Type B pancreatic cell (in vitro differentiated cells): ENCODE measurements around the gene SERPINA3. TPM values are rescaled to one million over a fixed set of nuclear protein-coding genes. Genes with fewer than 3 reads are reported as not detected.

Source experiments
- DNase-seq: peaks from one replicate; pipeline ENCODE4 v3.0.0; 2021; ENCODE audit warnings: mixed read lengths; ENCODE audit not compliant: unreplicated experiment; ENCODE audit errors: extremely low spot score
- H3K27ac Mint-ChIP-seq: 2 replicates; pipeline ENCODE4 v1.8.0; 2021; ENCODE audit warnings: mild to moderate bottlenecking, mixed read lengths
- H3K27me3 Mint-ChIP-seq: 2 replicates; pipeline ENCODE4 v1.8.0; 2021; ENCODE audit warnings: mixed read lengths
- H3K36me3 Mint-ChIP-seq: 2 replicates; pipeline ENCODE4 v1.8.0; 2021; ENCODE audit warnings: mixed read lengths
- H3K4me1 Mint-ChIP-seq: one replicate; pipeline ENCODE4 v1.8.0; 2021; ENCODE audit warnings: mixed read lengths; ENCODE audit not compliant: unreplicated experiment
- H3K4me3 Mint-ChIP-seq: 2 replicates; pipeline ENCODE4 v1.8.0; 2021; ENCODE audit warnings: mild to moderate bottlenecking, mixed read lengths
- H3K9me3 Mint-ChIP-seq: 2 replicates; pipeline ENCODE4 v1.8.0; 2021; ENCODE audit warnings: mixed read lengths
- CTCF ChIP-seq: fragments of 200-600 bp; sonication (generic); conservative IDR thresholded peaks from 2 replicates; pipeline ENCODE4 v1.5.0; 2021; ENCODE audit warnings: antibody characterized with exemption, mild to moderate bottlenecking
- total RNA-seq: library from RNA; stranded (reverse); gene quantifications from 2 replicates; pipeline ENCODE4 v1.2.1, GENCODE V29; 2021; ENCODE audit warnings: low replicate concordance

SERPINA3 gene
- total RNA-seq, 1 donor from 2014 or later, result 7.1 TPM

DNA sequence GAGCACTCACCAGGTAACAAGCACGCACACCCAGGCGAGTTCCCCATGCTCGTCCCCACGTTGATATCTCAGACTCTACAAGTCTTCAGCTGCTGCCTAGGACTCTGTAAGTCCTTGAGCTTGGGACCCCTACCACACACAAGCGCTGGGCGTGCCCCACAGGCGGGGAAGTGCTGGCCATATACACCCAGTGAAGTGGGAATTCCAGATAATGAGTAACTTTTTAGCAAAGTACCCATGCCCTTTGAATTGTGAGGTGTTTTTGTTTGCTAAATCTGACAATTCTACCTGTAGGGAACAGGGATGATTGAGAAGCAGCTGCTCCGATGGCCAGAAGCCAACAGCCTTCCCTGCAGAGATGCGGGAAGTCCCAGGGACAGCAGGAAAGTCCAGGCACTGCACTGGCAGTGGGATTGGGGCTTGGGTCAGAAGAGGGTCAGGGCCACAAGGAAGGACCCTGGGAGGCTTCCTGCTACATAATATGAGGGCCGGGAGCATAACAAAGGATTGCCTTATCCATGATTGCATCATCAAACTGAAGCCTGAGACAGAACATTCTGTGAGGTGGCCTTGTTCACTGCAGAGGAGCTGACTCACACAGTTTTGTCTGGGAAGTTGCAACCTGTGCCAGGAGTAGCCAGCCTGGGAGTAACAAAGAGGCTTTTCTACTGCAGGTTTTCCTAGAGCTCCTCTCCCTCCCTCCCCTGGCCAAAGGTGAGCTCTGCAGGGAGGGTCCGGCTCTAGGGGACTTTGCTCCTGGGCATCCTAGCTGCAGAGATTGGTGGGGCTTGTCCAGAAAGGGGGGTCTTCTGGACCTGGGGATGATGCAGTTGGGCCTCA is 13.2 kb upstream of the SERPINA3 start:
- peak overlapping the region; percentile 84 for H3K27ac Mint-ChIP-seq
- no peaks in the 10 kb centered on the region for H3K27me3 Mint-ChIP-seq
- H3K4me3 Mint-ChIP-seq, result peak overlapping the region; percentile 48
- TF ChIP-seq CTCF, result peak; percentile 26
- H3K36me3 Mint-ChIP-seq, result no peaks in the 10 kb centered on the region
- no peak for DNase-seq
- H3K9me3 Mint-ChIP-seq, result no peaks in the 10 kb centered on the region
- peaks cover 52% of the 10 kb centered on the region for H3K4me1 Mint-ChIP-seq

DNA sequence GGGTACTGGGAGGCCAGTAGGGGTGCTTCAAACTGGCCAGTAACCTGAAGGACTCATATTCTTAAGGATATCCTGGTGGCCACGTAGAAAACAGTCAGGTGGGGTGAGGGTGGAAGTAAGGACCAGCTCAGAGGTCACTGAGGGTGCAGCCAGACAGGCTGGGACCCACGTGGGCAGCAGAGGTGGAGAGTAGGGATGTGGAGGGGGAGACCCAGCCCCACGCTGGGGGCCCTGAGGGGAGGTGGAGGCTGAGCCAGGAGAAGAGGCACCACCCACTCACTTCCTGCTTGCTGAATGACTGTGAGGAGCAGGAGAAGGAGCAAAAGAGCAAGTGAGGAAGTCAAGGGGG is 12.6 kb upstream of the SERPINA3 start:
- H3K27ac Mint-ChIP-seq, result peak overlapping the region; percentile 84
- no peaks in the 10 kb centered on the region for H3K9me3 Mint-ChIP-seq
- TF ChIP-seq CTCF, result peak; percentile 16
- no peaks in the 10 kb centered on the region for H3K27me3 Mint-ChIP-seq
- DNase-seq, result no peak
- no peaks in the 10 kb centered on the region for H3K36me3 Mint-ChIP-seq
- H3K4me3 Mint-ChIP-seq, result peak overlapping the region; percentile 48
- peaks cover 50% of the 10 kb centered on the region for H3K4me1 Mint-ChIP-seq

DNA sequence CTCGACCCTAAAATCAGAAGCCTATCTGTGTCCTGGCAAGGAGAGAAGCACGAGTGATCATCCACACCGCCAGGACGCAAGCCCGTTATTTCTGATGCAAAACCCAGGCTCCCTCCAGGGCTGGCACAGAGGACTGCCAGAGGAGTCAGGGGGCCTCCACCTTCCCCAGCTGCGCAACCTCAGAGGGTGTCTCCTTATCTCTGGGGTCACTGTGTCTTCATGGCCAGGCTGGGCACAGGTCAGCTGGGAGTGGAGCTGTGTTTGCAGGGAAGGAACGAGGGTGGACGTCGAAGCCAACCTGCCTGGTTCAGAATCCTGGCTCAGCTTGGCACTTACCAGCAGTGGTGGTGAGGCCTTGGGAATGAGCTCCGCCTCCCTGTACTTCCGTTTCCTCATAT is 12.0 kb upstream of the SERPINA3 start:
- no peak overlapping the region for H3K4me3 Mint-ChIP-seq
- no peaks in the 10 kb centered on the region for H3K9me3 Mint-ChIP-seq
- peak overlapping the region; percentile 42 for H3K27ac Mint-ChIP-seq
- no peaks in the 10 kb centered on the region for H3K27me3 Mint-ChIP-seq
- no peak for DNase-seq
- H3K4me1 Mint-ChIP-seq, result peaks cover 45% of the 10 kb centered on the region
- no peak for TF ChIP-seq CTCF
- no peaks in the 10 kb centered on the region for H3K36me3 Mint-ChIP-seq

DNA sequence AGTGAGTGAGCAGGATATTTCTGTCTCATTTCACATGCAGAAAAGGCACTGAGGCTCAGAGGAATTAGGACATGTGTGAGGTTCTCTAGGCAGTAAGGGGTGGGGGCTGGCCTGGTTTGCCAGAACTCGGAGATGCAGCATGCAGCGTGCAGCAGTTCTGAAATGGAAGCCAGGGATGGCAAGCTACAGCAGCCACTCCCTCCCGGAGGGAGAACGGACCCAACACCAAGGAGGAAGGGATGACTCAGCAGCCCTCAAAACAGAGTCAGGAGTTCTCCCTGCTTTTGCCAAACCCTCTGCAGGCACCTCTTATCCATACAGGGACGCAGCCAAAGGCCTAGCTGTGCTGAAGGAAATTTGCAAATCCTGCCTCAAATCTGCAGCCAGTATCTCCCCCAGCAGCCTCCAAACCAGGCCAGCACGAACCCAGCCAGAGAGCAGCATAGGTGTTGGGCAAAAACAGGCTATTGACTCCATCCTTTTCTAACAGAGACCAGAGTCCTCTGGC is 10.3 kb upstream of the SERPINA3 start:
- no peak for DNase-seq
- peaks cover 39% of the 10 kb centered on the region for H3K4me1 Mint-ChIP-seq
- TF ChIP-seq CTCF, result no peak
- no peaks in the 10 kb centered on the region for H3K9me3 Mint-ChIP-seq
- no peak overlapping the region for H3K27ac Mint-ChIP-seq
- no peaks in the 10 kb centered on the region for H3K27me3 Mint-ChIP-seq
- H3K36me3 Mint-ChIP-seq, result no peaks in the 10 kb centered on the region
- no peak overlapping the region for H3K4me3 Mint-ChIP-seq

DNA sequence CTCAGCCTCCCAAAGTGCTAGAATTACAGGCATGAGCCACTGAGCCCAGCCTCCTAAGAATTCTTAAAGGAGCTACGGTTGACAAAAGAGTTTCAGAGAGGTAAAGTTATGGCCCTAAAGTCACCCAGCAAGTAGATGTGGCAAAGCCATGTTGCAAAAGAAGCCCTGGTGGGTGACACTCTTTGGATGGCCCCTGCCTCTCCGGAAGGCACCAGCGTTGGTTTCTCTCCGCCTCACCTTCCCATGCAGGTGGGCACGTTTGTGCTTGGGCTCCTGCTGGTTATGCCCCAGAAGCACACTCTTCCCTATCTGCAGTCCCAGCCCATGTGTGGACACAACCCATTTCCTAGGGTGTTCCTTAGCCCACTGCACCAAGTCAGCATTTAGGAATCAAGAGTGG is 9.5 kb upstream of the SERPINA3 start:
- no peaks in the 10 kb centered on the region for H3K9me3 Mint-ChIP-seq
- no peak overlapping the region for H3K27ac Mint-ChIP-seq
- TF ChIP-seq CTCF, result no peak
- no peaks in the 10 kb centered on the region for H3K27me3 Mint-ChIP-seq
- peaks cover 39% of the 10 kb centered on the region for H3K4me1 Mint-ChIP-seq
- no peak for DNase-seq
- no peaks in the 10 kb centered on the region for H3K36me3 Mint-ChIP-seq
- no peak overlapping the region for H3K4me3 Mint-ChIP-seq
